Measurements from ENCODE around the gene MPPED2.

MPPED2 gene, protein sequence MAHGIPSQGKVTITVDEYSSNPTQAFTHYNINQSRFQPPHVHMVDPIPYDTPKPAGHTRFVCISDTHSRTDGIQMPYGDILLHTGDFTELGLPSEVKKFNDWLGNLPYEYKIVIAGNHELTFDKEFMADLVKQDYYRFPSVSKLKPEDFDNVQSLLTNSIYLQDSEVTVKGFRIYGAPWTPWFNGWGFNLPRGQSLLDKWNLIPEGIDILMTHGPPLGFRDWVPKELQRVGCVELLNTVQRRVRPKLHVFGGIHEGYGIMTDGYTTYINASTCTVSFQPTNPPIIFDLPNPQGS

GRCh38 chr11:30586251-30587144 lies at the start of gene MPPED2:
Gene MPPED2, minus strand, starts transcription at chr11:30586353. Its CDS starts 5,980 bp downstream, at chr11:30580373.
- DNase-seq, result peak; percentile 21

DNA sequence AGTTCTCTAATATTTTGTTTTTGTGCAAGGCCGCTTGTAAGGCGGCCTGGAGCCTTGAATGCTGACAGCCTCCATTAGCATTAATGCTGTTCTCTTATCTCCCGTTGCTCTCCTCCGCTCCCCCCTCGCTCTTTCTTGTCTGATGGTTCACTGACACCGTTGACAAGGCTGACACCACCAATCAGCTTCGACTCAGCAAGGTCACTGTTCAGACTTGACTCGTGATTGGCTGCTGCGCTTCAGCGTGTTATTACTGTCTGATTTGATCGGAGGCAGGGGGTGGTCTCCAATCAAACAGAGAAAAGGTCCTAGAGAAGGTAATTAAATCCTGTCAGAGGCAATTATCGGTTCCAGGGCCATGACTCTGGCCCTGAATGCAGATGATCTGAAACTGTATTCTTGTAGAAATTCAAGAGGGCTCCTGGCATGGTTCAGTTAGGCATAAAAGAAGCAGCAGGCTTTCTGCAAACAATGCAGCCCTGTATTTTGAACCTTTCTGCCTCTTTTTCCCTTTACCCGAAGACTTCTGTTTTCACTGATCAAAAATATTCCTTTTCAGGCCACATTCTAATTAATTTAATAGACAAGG lies 49.3 kb upstream of the MPPED2 start:
- DNase-seq, result peak; percentile 6

- DNase-seq, result no peak
Measured at GRCh38 chr11:30631148-30631547, 45.0 kb upstream of the MPPED2 start.

DNA sequence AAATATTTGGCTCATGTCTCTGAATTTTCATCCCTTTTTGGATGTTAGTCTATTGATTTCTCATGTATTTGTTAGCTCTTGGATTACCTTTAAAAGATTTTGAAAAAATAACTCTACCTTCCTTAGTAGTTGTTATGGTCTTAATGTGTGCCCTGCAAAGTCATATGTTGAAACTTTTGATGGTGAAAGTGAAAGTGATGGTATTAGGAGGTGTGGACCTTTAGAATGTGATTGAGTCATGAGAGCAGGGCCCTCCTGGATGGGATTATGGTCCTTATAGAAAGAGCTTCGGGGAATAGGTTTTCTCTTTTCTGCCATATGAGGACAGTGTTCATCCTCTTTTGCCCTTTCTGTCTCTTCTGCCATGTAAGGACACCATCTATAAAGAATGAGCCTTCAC lies 33.6 kb upstream of the MPPED2 start:
- no peak for DNase-seq

- no peak for DNase-seq
Measured at GRCh38 chr11:30617762-30618161, 31.6 kb upstream of the MPPED2 start.

GRCh38 chr11:30610628-30611027 lies 24.5 kb upstream of the MPPED2 start:
- DNase-seq, result no peak

GRCh38 chr11:30608534-30608933 lies 22.4 kb upstream of the MPPED2 start:
- DNase-seq, result no peak

GRCh38 chr11:30605036-30605605 lies 19.0 kb upstream of the MPPED2 start:
- no peak for DNase-seq

DNA sequence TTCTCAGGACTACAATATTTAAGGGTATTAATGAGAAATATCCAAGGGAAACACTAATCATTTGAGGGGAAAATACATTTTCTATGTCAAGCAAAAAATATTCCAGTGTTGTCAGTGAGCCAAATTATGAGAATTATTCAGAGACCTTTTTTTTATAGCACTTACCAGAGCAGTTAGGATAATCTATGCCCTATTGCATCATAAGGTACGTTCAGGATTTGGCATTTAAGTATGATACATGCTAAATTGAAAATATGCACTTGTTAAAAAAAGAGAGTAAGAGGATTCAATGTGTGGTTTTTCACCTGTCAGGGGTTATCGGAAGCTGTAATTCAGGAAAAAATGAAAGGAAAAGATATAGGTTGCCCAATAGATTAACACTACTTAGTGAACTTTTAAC lies 17.2 kb upstream of the MPPED2 start:
- no peak for DNase-seq

- no peak for DNase-seq
Measured at GRCh38 chr11:30596832-30597231, 10.7 kb upstream of the MPPED2 start.

DNA sequence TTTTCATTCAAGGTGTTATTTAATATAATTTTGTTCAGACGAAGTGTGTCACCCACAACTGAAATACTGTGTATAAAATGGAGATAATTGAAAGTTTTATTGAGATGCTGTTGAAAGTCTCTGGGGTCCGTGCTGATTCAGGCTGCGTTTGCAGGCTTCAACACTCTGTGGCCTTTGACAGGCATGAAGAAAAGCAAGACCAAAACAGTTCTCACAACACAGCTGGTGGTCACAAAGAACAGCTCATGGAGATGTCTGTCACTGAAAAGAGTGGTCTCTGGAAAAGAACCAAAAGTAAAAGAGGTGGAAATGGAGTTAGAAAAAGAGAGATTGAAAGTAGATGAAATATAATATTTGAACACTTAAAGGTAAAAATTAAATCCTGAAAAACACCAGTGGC lies 9.8 kb upstream of the MPPED2 start:
- DNase-seq, result no peak

DNA sequence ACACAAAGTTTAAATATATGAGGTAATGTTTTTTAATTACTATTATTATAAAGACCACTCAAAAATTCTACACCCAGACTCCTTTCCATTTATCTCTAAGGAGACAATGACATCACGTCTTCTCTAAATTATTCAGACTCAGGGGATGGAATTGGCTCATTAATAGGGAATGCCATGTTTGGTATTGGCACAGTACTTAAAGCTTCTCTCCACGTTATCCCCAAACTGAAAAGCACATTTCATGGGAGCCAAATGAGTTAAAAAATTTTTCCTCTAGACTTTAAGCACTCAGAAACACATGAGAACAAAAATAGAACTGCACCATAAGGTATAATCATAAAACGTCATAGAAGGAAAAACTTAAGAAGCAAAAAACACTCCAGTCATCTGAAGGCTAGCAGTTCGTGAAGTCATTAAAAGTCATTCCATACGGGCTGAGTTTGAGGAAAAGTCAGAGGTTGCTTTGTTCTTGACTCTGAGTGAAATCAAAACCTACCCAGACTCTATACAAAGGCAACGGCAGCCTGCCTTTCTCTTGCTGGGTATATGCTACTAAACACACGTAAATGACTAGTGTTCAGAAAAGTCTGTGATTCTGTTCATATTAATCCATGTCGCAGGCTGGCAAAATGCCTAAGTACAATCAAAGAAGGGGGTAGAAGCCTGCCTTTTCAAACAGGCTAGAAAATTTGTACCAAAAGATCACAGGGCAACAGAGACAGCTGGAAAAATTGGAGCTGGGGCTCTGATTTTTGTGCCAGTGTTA lies 8.7 kb upstream of the MPPED2 start:
- DNase-seq, result no peak

DNA sequence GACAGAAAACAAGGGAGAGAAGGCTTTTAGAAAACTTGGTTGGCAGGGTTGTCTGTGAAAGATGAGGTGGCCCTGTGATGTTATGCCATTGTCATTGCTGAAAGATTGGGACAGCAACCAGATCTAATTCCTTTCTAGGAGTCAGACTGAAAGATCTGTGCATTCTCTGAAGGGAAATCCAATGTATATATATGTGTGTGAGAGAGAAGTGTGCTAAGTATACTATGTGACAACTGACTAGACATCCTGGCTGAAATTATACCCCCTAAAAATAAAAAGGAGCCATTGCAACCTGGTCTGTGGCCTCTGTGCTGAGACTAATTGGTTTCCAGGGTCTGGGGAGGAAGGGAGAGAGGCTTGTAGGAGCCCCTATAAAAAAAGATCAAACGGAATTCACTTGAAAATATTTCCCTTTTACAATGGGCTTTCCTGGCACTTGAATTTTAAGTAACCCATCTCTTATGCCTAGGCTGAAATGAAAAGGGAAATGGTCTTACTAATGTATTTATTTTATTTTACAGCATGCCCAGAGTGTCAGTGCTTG lies 1.2 kb upstream of the MPPED2 start:
- no peak for DNase-seq

DNA sequence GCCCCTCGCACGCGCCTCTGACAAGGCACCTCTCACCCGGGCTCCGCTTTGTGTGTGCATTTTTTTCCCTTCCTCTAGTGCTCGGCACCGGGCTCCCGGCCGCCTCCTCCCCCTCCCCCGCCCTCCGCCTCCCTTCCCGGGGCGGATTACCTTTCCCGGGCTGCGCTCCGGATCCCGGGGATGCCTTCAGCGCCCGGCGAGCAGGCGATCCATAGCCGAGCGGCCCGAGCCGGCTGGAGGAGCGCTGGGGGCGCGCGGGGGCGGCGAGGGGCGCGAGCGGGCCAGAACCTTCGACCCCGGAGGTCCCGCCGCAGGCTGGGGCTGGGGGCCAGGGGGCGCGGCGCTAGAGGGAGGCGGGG lies 282 bp downstream of the MPPED2 start:
- DNase-seq, result no peak

DNA sequence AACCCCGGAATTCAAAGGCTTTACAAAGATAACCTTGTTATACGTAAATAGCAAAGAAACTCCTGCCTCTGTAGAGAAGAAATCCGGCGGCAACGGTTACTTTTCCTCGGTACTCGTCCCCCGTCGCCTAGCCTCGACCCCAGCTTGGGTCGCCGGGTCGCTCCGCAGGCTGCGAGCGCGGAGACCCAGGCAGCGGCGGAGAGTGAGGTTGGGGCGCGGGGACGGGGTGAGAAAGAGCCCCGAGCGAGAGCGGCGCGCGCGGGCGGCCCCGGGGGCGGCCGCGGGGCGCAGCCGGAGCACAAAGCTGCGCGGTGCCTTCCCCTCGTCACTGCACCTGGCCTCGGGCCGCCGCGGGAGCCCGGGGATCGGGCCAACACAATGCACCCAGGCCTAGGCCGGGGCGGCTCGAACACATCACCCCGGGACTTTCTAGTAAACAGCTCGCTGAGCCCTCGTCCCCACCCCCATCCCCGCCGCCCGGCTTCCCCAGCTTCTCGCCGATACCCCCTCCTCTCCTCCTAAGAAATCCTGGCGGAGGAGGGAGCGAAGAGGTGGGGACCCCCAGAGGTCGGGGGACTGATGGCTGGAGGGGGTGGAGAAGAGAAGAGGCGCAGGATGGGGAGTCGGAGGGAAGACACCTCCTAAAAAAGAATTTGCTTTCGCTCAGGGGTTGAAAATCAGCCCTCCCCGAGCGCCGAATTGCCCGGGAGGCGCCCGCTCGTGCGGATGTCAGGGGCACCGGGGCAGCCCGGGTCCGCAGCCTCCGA lies 845 bp downstream of the MPPED2 start:
- peak; percentile 1 for DNase-seq

DNA sequence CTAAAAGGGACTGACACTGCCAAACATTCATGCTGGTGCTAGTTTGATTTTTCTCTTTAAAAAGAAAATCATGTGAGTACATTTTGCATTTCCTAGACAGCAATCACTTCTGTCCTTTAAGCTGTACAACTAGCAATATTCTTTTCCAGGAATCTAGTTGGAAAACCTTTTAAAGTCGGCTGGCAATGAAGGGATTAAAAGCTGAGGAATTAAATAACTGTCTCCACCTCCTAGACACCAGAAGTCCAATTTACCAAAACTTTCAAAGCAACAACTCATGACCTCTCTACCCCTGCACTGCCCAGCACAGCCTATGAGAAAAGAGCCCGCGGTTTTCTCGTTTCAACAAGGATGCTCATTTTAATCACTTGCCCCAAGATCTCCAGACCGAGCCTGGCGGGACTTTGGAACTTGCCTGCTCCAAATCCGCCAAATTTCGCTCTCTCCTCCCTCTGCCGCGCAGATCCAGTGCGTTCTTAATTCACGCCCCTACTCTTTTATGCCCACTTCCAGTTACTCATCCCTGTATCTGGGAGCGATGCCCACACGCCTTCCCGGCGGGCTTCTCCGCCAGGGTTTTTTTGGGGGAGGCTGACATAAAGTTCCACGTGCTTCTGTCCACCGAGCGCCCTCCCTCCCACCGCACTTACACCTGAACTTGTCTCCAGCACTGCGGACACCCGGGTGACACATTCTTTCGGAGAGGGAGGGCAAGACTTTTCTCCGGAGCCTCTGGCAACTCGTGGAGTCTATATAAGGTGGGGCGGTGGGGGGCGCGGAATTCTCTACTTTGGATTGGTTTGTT lies 2.5 kb downstream of the MPPED2 start:
- no peak for DNase-seq

- DNase-seq, result no peak
Measured at GRCh38 chr11:30582726-30583125, 3.4 kb downstream of the MPPED2 start.

GRCh38 chr11:30581675-30582074 lies 4.5 kb downstream of the MPPED2 start:
- no peak for DNase-seq

DNA sequence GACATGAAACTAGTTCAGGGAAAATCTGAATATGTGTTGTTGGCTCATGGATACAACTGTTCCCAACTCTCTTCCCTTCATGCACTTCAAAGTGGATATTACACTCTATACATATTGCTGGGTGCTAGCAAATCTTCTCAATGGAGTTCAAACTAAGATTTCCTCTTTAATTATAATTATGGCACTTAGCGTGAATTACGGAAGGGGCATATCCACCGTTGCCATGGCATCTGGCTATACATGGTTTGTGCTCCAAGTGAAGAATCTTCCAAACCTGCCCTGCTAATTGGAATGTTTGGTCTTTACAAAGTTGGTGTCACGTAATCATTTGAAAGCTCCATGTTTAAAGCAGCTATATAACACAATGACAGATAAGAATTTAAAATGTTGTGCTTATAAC lies 5.6 kb downstream of the MPPED2 start:
- no peak for DNase-seq

GRCh38 chr11:30579415-30580175 lies 6.6 kb downstream of the MPPED2 start:
- no peak for DNase-seq

Measured in CD4-positive, alpha-beta T cell treated with Interferon gamma for 1 hour (primary cell).